Measurements from ENCODE around the gene CORO2A. TPM values are rescaled to one million over a fixed set of nuclear protein-coding genes. Genes with fewer than 3 reads are reported as not detected.

Gene CORO2A
- total and polyA plus RNA-seq, 2 of the 13 experiments (the other 11 are each of a cell fraction or from before 2014, with no cell fraction given): 14.4 to 15.3 TPM

GRCh38 chr9:98232926-98233325 is 40.5 kb upstream of the CORO2A start:
- WGBS (ENCODE audit: low lambda C conversion rate): 95% methylated on average over 5 of the region's 5 CpGs
- Histone ChIP-seq H3K27ac (ENCODE audit: extremely low read length, insufficient read depth, low read length) (no peak overlapping the region), H4K20me1 (ENCODE audit: insufficient read depth, low read length) (no peaks in the 10 kb centered on the region), H3K4me1 (ENCODE audit: insufficient read depth, low read length) (peaks cover 39% of the 10 kb centered on the region), H3K79me2 (ENCODE audit: insufficient read depth, low read length) (no peaks in the 10 kb centered on the region), H3K4me2 (ENCODE audit: low read depth, low read length) (no peak overlapping the region), H3K9me3 (ENCODE audit: low read length) (no peaks in the 10 kb centered on the region), H3K27me3 (ENCODE audit: control insufficient read depth in 1 of 2, insufficient read depth in 2 of 2, low read length in 2 of 2) (no peaks in the 10 kb centered on the region), H3K36me3 (replicated peaks in 1 of 2; ENCODE audit: control insufficient read depth in 1 of 2, insufficient read depth in 2 of 2, low read length in 2 of 2) (peaks cover 0 to 1% of the 10 kb centered on the region in 2 experiments; a peak in 1 of 5 replicates), H2AFZ (ENCODE audit: low read length) (no peak overlapping the region), H3K4me3 (replicated peaks in 1 of 3; ENCODE audit: insufficient read depth in 1 of 3, low read depth in 2 of 3, low read length in 3 of 3) (no peak overlapping the region), H3K9ac (ENCODE audit: insufficient read depth, low read depth, low read length) (no peak overlapping the region)
- intact Hi-C loops (cut with micrococcal nuclease; ENCODE audit: unreplicated experiment): no loop called here
- ATAC-seq (no peak), FAIRE-seq (no peak), DNase-seq (ENCODE audit: low spot score) (no peak)
- POLR2A ChIA-PET: no interaction called here
- BruUV-seq (replicated peaks): no TSS peak
- in situ Hi-C loops (cut with HindIII; ENCODE audit: extremely low pct_ligation_motif_present, low pct_unique_long_range_greater_than_20kb): no loop called here
- TF ChIP-seq CBFB (CRISPR knock-in tag; IDR thresholded peaks at IDR 0.05) (no peak), GATAD2A (CRISPR knock-in tag; IDR thresholded peaks at IDR 0.05) (no peak), SETDB1 (CRISPR knock-in tag; IDR thresholded peaks at IDR 0.05; ENCODE audit: borderline replicate concordance) (no peak), SP4 (CRISPR knock-in tag; IDR thresholded peaks at IDR 0.05) (no peak), ASH2L (IDR thresholded peaks at IDR 0.05; ENCODE audit: insufficient read length, low read depth, low read length) (no peak), MEIS1 (CRISPR knock-in tag; IDR thresholded peaks at IDR 0.05; ENCODE audit: borderline replicate concordance) (no peak), IKZF1 (IDR thresholded peaks at IDR 0.05) (no peak), ZNF878 (CRISPR knock-in tag; IDR thresholded peaks at IDR 0.05) (no peak), KAT7 (CRISPR knock-in tag; IDR thresholded peaks at IDR 0.05; ENCODE audit: borderline replicate concordance) (no peak), FOXA1 (IDR thresholded peaks at IDR 0.05) (no peak), FOXA1 (CRISPR knock-in tag; IDR thresholded peaks at IDR 0.05) (no peak), NR2F2 (IDR thresholded peaks at IDR 0.05; ENCODE audit: borderline replicate concordance, low read depth) (no peak)
- TF ChIP-seq, protein P1, sequence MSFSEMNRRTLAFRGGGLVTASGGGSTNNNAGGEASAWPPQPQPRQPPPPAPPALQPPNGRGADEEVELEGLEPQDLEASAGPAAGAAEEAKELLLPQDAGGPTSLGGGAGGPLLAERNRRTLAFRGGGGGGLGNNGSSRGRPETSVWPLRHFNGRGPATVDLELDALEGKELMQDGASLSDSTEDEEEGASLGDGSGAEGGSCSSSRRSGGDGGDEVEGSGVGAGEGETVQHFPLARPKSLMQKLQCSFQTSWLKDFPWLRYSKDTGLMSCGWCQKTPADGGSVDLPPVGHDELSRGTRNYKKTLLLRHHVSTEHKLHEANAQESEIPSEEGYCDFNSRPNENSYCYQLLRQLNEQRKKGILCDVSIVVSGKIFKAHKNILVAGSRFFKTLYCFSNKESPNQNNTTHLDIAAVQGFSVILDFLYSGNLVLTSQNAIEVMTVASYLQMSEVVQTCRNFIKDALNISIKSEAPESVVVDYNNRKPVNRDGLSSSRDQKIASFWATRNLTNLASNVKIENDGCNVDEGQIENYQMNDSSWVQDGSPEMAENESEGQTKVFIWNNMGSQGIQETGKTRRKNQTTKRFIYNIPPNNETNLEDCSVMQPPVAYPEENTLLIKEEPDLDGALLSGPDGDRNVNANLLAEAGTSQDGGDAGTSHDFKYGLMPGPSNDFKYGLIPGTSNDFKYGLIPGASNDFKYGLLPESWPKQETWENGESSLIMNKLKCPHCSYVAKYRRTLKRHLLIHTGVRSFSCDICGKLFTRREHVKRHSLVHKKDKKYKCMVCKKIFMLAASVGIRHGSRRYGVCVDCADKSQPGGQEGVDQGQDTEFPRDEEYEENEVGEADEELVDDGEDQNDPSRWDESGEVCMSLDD (CRISPR knock-in tag; IDR thresholded peaks at IDR 0.05; ENCODE audit: borderline replicate concordance): no peak
- CTCF ChIA-PET (ENCODE audit: low intra/inter-chr PET ratio, low total read pairs): no interaction called here

Data from HepG2 (cell line).